Myometrial cell (primary cell): Measurements from ENCODE around the gene WNK4. TPM values are rescaled to one million over a fixed set of nuclear protein-coding genes. Genes with fewer than 3 reads are reported as not detected.

ENCODE experiments used
- total RNA-seq: library from RNA; depleted of rRNA; stranded (reverse); fragments of >200 nt; gene quantifications from 2 replicates; pipeline ENCODE4 v1.2.3, GENCODE V29; 2015

Gene WNK4
- total RNA-seq: 12.7 and 13.6 TPM in 2 replicates

DNA sequence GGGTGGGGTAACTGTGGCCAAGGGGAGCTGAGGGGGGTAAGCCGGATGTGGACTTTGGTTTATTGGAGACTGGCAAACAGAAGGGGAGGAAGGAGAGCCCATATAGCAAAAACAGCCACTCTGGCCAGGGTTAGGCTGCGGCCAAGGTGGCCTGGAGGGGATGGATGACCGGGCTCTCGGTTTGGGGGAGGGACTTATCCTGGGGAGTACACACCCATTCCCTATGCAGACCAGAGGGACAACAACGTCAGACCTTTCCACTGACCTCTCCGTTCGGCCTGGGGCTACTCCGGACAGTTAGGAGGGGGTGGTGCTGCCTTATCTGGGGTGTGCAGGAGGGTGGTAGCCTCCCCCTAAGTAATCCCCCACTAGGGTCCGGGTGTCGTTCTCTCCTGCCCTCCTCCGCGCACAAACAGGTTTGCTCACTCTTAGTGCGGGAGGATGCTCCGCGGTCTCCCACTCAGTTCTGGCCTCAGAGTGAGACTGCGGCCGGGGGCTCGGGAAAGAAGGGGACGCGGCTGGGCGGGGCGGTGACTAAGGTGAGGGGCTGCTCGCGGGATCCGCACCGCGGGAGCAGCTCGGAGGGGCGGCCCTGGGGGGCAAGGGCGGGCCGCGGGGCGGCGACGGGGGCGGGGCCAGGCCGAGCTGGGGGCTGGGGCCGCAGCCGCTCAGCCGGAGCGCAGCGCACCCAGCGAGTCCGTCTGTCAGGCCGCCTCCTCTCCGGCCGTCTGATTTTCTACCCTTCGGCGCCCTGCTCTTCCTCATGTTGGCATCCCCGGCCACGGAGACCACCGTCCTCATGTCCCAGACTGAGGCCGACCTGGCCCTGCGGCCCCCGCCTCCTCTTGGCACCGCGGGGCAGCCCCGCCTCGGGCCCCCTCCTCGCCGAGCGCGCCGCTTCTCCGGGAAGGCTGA is at the start of gene WNK4:
TSS of gene WNK4 (plus strand) at position 675 of the 915 bp plus-strand sequence. CDS start at position 764, 89 bp downstream.

GRCh38 chr17:42744806-42745617 is 35.4 kb upstream of the WNK4 start, which contains the start of gene EZH1:
Gene EZH1, minus strand, starts transcription at chr17:42745040. Its CDS starts 16,099 bp downstream, at chr17:42728941.

GRCh38 chr17:42760652-42761581 is 19.5 kb upstream of the WNK4 start, which contains the start of gene RAMP2:
Gene RAMP2, plus strand, starts transcription at chr17:42761227. Its CDS starts 35 bp downstream, at chr17:42761262.

DNA sequence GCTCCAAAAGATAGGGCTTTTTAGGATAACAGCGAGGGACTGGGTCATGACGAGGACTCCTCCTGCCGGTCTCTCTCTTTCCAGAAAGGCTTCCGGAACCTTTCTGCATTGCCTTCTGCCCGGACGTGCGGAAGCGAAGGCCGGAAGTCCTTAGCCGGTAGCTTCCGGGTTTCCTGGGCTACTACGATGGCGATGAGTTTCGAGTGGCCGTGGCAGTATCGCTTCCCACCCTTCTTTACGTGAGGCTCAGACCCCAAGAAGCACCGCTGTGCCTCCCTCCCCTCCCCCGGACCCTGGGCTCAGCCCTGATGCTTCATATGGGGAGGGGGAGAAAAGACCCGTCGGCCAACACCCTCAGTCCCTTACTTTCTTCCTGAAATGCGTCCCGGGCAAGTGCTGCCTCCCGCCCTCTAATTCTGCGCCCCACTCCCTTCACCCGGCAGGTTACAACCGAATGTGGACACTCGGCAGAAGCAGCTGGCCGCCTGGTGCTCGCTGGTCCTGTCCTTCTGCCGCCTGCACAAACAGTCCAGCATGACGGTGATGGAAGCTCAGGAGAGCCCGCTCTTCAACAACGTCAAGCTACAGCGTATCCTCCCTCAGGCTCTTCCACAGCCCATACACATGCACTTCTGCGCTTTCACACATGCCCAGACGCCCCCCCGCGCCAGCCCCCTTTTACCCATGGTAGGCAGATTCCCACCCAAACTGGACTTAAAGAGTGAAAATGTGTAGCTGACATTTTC is 6.9 kb upstream of the WNK4 start, which contains the start of gene VPS25:
TSS of gene VPS25 (plus strand) at position 160 of the 746 bp plus-strand sequence. CDS start at position 187, 27 bp downstream.

GRCh38 chr17:42798383-42799380 is 18.3 kb downstream of the WNK4 start, which contains the start of the genes CNTD1 and COA3:
Gene CNTD1, plus strand, starts transcription at chr17:42798861. Its CDS starts 207 bp downstream, at chr17:42799068.
Gene COA3, minus strand, starts transcription at chr17:42798704. Its CDS starts 23 bp downstream, at chr17:42798681.

GRCh38 chr17:42832934-42833766 is 52.7 kb downstream of the WNK4 start, which contains the start of gene PSME3:
Gene PSME3, plus strand, starts transcription at chr17:42833397. Its CDS starts 235 bp downstream, at chr17:42833632.

GRCh38 chr17:42844271-42844670 is 63.9 kb downstream of the WNK4 start, which contains the start of gene AOC2:
Gene AOC2, plus strand, starts transcription at chr17:42844580. Its CDS starts 47 bp downstream, at chr17:42844627.

Other genes with a start within 250 kb of the WNK4 start
- 49.1 and 52.2 TPM in 2 replicates for gene NAGLU, start 244.4 kb upstream of the WNK4 start, total RNA-seq
- 1.4 and 4.6 TPM in 2 replicates for gene HSD17B1, start 227.7 kb upstream of the WNK4 start, total RNA-seq
- gene COASY, start 218.5 kb upstream of the WNK4 start, total RNA-seq: 36.5 and 57.4 TPM in 2 replicates
- 38.6 and 61.4 TPM in 2 replicates for gene MLX, start 213.5 kb upstream of the WNK4 start, total RNA-seq
- gene PSMC3IP, start 202.9 kb upstream of the WNK4 start, total RNA-seq: 8.0 and 9.2 TPM in 2 replicates
- 46.4 and 89.4 TPM in 2 replicates for gene RETREG3, start 171.2 kb upstream of the WNK4 start, total RNA-seq
- gene TUBG1, start 170.9 kb upstream of the WNK4 start, total RNA-seq: 87.6 and 110 TPM in 2 replicates
- 10.4 and 13.8 TPM in 2 replicates for gene TUBG2, start 121.3 kb upstream of the WNK4 start, total RNA-seq
- 20.5 and 27.8 TPM in 2 replicates for gene PLEKHH3, start 103.6 kb upstream of the WNK4 start, total RNA-seq
- 22.2 and 27.1 TPM in 2 replicates for gene CCR10, start 98.8 kb upstream of the WNK4 start, total RNA-seq
- gene CNTNAP1, start 98.1 kb upstream of the WNK4 start, total RNA-seq: 32.8 and 36.9 TPM in 2 replicates
- gene EZH1, start 35.6 kb upstream of the WNK4 start, total RNA-seq: 9.6 and 12.7 TPM in 2 replicates
- 1.9 and 5.5 TPM in 2 replicates for gene RAMP2, start 19.4 kb upstream of the WNK4 start, total RNA-seq
- gene VPS25, start 7.2 kb upstream of the WNK4 start, total RNA-seq: 128 and 142 TPM in 2 replicates
- 60.8 and 72.4 TPM in 2 replicates for gene COA3, start 18.1 kb downstream of the WNK4 start, total RNA-seq
- 0.58 TPM in 1 of 2 replicates, not detected in the other for gene CNTD1, start 18.3 kb downstream of the WNK4 start, total RNA-seq
- gene BECN1, start 43.7 kb downstream of the WNK4 start, total RNA-seq: 69.2 and 128 TPM in 2 replicates
- 85.0 and 123 TPM in 2 replicates for gene PSME3, start 52.8 kb downstream of the WNK4 start, total RNA-seq
- gene AOC2, start 64.0 kb downstream of the WNK4 start, total RNA-seq: under 0.01 and 0.29 TPM in 2 replicates
- gene AOC3, start 70.6 kb downstream of the WNK4 start, total RNA-seq: not detected in 2 replicates
- not detected in 2 replicates for gene G6PC1, start 120.2 kb downstream of the WNK4 start, total RNA-seq
- gene AARSD1, start 183.8 kb downstream of the WNK4 start, total RNA-seq: 25.4 and 39.0 TPM in 2 replicates
- 0.29 and 1.4 TPM in 2 replicates for gene PTGES3L, start 199.5 kb downstream of the WNK4 start, total RNA-seq
- gene RUNDC1, start 200.0 kb downstream of the WNK4 start, total RNA-seq: 6.0 and 8.1 TPM in 2 replicates
- 1,299 and 1,434 TPM in 2 replicates for gene RPL27, start 217.8 kb downstream of the WNK4 start, total RNA-seq
- 50.7 and 79.6 TPM in 2 replicates for gene IFI35, start 226.2 kb downstream of the WNK4 start, total RNA-seq
- 161 and 164 TPM in 2 replicates for gene VAT1, start 241.8 kb downstream of the WNK4 start, total RNA-seq
- 0.71 and 1.2 TPM in 2 replicates for gene RND2, start 244.6 kb downstream of the WNK4 start, total RNA-seq